ENCODE measurements around the gene HIBADH. TPM values are rescaled to one million over a fixed set of nuclear protein-coding genes. Genes with fewer than 3 reads are reported as not detected.
A peak's percentile ranks its signal among the peaks of the same experiment; 100 is the strongest.

HIBADH gene
- total RNA-seq, 1 donor from 2014 or later: 79.8 TPM

- DNase-seq (ENCODE audit: low spot score): no peak
- ATAC-seq: no peak
Observed at GRCh38 chr7:27554826-27555225, 107.9 kb downstream of the HIBADH start.

GRCh38 chr7:27553273-27553672 lies 109.4 kb downstream of the HIBADH start:
- DNase-seq (ENCODE audit: low spot score) (no peak), ATAC-seq (no peak)

- no peak for ATAC-seq
Observed at GRCh38 chr7:27551803-27552400, 110.8 kb downstream of the HIBADH start.

GRCh38 chr7:27549606-27550005 lies 113.1 kb downstream of the HIBADH start:
- no peak for ATAC-seq
- no peak for DNase-seq (ENCODE audit: low spot score)

More at GRCh38 chr7:27551803-27552400, 110.8 kb downstream of the HIBADH start:
- no peak for DNase-seq (ENCODE audit: low spot score)

GRCh38 chr7:27548304-27548703 lies 114.4 kb downstream of the HIBADH start:
- ATAC-seq (no peak), DNase-seq (ENCODE audit: low spot score) (no peak)

GRCh38 chr7:27547401-27547800 lies 115.3 kb downstream of the HIBADH start:
- DNase-seq (ENCODE audit: low spot score): no peak
- ATAC-seq: no peak

GRCh38 chr7:27546610-27547009 lies 116.1 kb downstream of the HIBADH start:
- DNase-seq (ENCODE audit: low spot score) (no peak), ATAC-seq (no peak)

GRCh38 chr7:27535795-27536194 lies 126.9 kb downstream of the HIBADH start:
- DNase-seq (ENCODE audit: low spot score) (no peak), ATAC-seq (no peak)

- DNase-seq (ENCODE audit: low spot score) (no peak), ATAC-seq (no peak)
Observed at GRCh38 chr7:27533652-27534081, 129.0 kb downstream of the HIBADH start.

- DNase-seq (ENCODE audit: low spot score) (no peak), ATAC-seq (no peak)
Observed at GRCh38 chr7:27532314-27532713, 130.4 kb downstream of the HIBADH start.

- ATAC-seq (no peak), DNase-seq (ENCODE audit: low spot score) (no peak)
Observed at GRCh38 chr7:27527348-27527714, 135.4 kb downstream of the HIBADH start.

- ATAC-seq (no peak), DNase-seq (ENCODE audit: low spot score) (no peak)
Observed at GRCh38 chr7:27526611-27527347, 135.9 kb downstream of the HIBADH start.

GRCh38 chr7:27526131-27526530 lies 136.6 kb downstream of the HIBADH start:
- ATAC-seq (no peak), DNase-seq (ENCODE audit: low spot score) (no peak)

GRCh38 chr7:27523321-27523720 lies 139.4 kb downstream of the HIBADH start:
- DNase-seq (ENCODE audit: low spot score): no peak
- no peak for ATAC-seq

- ATAC-seq: no peak
- no peak for DNase-seq (ENCODE audit: low spot score)
Observed at GRCh38 chr7:27522566-27522965, 140.1 kb downstream of the HIBADH start.

- ATAC-seq: peak; percentile 48
- no peak for DNase-seq (ENCODE audit: low spot score)
Observed at GRCh38 chr7:27520815-27521790, 141.6 kb downstream of the HIBADH start.

GRCh38 chr7:27519793-27520469 lies 142.8 kb downstream of the HIBADH start:
- ATAC-seq: no peak
- DNase-seq (ENCODE audit: low spot score): no peak

GRCh38 chr7:27518561-27519350 lies 143.9 kb downstream of the HIBADH start:
- no peak for ATAC-seq
- no peak for DNase-seq (ENCODE audit: low spot score)

GRCh38 chr7:27516421-27516820 lies 146.3 kb downstream of the HIBADH start:
- no peak for DNase-seq (ENCODE audit: low spot score)
- no peak for ATAC-seq

GRCh38 chr7:27515933-27516332 lies 146.8 kb downstream of the HIBADH start:
- no peak for DNase-seq (ENCODE audit: low spot score)
- no peak for ATAC-seq
